Thoracic aorta (tissue), 2 donors: ENCODE results near the gene TBC1D5. TPM values are rescaled to one million over a fixed set of nuclear protein-coding genes. Genes with fewer than 3 reads are reported as not detected.

ENCODE experiments used
- ATAC-seq: fragments of 150-250 bp; one replicate; pipeline ENCODE4 v1.8.0; 2017; ENCODE audit warnings: low read depth; ENCODE audit not compliant: insufficient number of reproducible peaks, low FRiP score
- DNase-seq: peaks from one replicate; pipeline ENCODE4 v3.0.0-alpha.2; 2020; ENCODE audit warnings: low spot score
- H3K27ac ChIP-seq, 2 donors: fragments of 200-600 bp; sonication (generic); 1 replicate in 1 of 2; 2 replicates in 1 of 2; pipeline ENCODE4 v1.5.1; 2016; ENCODE audit warnings: mild to moderate bottlenecking in 2 of 2, moderate library complexity in 2 of 2
- H3K27me3 ChIP-seq: fragments of 200-600 bp; sonication (generic); replicated peaks from 2 replicates; pipeline ENCODE4 v1.6.0; 2016; ENCODE audit warnings: mild to moderate bottlenecking; ENCODE audit not compliant: insufficient read depth
- H3K36me3 ChIP-seq: fragments of 200-600 bp; sonication (generic); one replicate; pipeline ENCODE4 v1.5.1; 2016
- H3K4me1 ChIP-seq, 2 donors: fragments of 200-600 bp; sonication (generic); 1 replicate in 1 of 2; 2 replicates in 1 of 2; pipeline versions ENCODE4 v1.5.1 to v1.6.0; 2016; ENCODE audit warnings: low read depth in 2 of 2, mild to moderate bottlenecking in 1 of 2; ENCODE audit not compliant: control insufficient read depth in 1 of 2
- H3K4me3 ChIP-seq: fragments of 200-600 bp; sonication (generic); 2 replicates; pipeline ENCODE4 v1.5.1; 2016; ENCODE audit warnings: mild to moderate bottlenecking
- H3K9me3 ChIP-seq: fragments of 200-600 bp; sonication (generic); 2 replicates; pipeline ENCODE4 v1.5.1; 2016
- total RNA-seq, 2 donors: library from RNA; depleted of rRNA; stranded (reverse); fragments of >200 nt; gene quantifications; one replicate each; pipeline versions ENCODE4 v1.1.0 to v1.2.3, GENCODE V29; 2016
- TF ChIP-seq, protein P1 (sequence below): fragments of 200-600 bp; sonication (generic); IDR thresholded peaks from one replicate; pipeline ENCODE4 v1.5.1; 2019; ENCODE audit warnings: antibody characterized with exemption

Gene TBC1D5
- total RNA-seq, 2 donors from 2014 or later: 80.6 to 103 TPM

DNA sequence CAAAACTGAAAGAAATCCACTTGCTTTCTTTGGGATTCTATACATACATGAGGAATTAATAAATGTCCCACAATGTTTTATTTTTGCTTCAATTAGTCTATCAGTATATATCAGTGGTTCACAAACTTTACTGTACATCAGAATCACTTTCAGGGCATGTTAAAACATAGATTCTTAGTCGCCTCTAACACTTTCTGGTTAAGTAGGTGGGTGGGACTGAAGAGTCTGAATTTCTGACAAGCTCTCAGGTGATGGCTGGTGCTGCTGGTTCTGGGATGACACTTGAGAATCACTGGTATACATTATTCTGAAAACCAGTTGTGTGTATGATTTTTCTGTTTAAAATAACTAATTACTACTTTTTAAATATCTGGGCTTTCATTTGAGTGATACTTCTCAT is 393.3 kb downstream of the TBC1D5 start:
- H3K36me3 ChIP-seq: no peaks in the 10 kb centered on the region
- ATAC-seq: no peak
- no peak for DNase-seq
- H3K4me3 ChIP-seq: no peak overlapping the region
- no peaks in the 10 kb centered on the region for H3K9me3 ChIP-seq
- TF ChIP-seq, protein P1, sequence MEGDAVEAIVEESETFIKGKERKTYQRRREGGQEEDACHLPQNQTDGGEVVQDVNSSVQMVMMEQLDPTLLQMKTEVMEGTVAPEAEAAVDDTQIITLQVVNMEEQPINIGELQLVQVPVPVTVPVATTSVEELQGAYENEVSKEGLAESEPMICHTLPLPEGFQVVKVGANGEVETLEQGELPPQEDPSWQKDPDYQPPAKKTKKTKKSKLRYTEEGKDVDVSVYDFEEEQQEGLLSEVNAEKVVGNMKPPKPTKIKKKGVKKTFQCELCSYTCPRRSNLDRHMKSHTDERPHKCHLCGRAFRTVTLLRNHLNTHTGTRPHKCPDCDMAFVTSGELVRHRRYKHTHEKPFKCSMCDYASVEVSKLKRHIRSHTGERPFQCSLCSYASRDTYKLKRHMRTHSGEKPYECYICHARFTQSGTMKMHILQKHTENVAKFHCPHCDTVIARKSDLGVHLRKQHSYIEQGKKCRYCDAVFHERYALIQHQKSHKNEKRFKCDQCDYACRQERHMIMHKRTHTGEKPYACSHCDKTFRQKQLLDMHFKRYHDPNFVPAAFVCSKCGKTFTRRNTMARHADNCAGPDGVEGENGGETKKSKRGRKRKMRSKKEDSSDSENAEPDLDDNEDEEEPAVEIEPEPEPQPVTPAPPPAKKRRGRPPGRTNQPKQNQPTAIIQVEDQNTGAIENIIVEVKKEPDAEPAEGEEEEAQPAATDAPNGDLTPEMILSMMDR: no peak
- H3K27ac ChIP-seq: no peak overlapping the region
- H3K27me3 ChIP-seq: no peaks in the 10 kb centered on the region
- H3K4me1 ChIP-seq: no peaks in the 10 kb centered on the region

DNA sequence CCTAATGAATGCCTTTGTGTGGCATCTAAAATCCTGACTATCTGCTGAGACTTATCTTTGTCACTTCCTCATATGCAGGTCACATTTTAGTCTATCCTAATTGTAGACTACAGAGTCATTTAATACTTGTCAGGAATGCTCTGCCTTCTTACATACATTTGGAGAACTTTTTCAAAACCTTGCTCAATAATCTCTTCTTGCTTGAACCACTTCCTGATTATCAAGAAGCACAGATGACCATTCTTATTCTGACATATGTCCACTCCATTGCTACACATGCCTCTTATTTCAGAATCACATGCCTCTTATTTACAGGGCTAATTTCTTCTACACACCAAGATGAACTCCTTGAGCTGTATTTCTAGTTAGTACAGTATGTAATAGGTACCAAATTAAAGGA is 400.3 kb downstream of the TBC1D5 start:
- no peaks in the 10 kb centered on the region for H3K36me3 ChIP-seq
- DNase-seq: no peak
- H3K4me1 ChIP-seq: no peaks in the 10 kb centered on the region
- no peak overlapping the region for H3K4me3 ChIP-seq
- TF ChIP-seq, protein P1: no peak
- no peaks in the 10 kb centered on the region for H3K9me3 ChIP-seq
- ATAC-seq: no peak
- no peaks in the 10 kb centered on the region for H3K27me3 ChIP-seq
- no peak overlapping the region for H3K27ac ChIP-seq

DNA sequence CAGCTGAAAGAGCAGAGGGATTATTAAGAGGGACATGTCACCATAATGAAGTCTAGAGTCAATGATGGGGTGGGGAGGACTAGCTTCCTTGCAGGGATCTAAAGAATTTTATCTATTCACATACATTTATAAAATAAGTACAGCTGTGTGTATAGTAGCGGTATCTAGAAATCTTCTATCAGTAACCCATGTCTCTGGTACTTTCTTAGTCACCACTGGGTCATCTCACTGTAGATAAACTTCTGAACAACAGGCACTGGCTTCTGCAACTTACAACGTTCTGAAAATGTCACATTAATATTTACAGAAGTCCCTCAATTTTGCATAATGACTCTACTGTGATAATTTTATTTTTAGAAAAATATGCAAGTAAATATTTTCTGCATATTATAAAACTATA is 401.7 kb downstream of the TBC1D5 start:
- H3K4me3 ChIP-seq: no peak overlapping the region
- H3K27ac ChIP-seq: no peak overlapping the region
- ATAC-seq (no peak), DNase-seq (no peak)
- no peaks in the 10 kb centered on the region for H3K9me3 ChIP-seq
- peaks cover 0 to 7% of the 10 kb centered on the region in 2 donors for H3K4me1 ChIP-seq
- no peaks in the 10 kb centered on the region for H3K27me3 ChIP-seq
- TF ChIP-seq, protein P1: no peak
- no peaks in the 10 kb centered on the region for H3K36me3 ChIP-seq

DNA sequence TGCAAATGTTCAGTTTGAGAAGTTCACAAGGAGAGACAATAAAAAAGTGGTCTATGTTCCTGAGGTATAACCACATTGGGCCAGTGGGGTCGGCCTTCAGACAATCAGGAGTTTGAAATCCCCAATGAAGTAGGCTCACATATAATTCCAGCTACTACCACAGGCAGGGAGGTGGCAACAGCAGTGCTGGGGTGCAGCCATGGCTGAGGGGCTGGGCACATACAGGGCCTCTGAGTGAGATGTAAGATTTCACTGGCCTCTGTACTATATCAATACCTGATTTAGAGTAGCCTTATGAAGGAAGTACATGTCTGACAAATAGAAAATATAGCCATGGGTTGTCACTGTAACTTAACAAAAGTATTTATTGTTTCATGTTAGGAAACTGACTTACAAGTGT is 402.2 kb downstream of the TBC1D5 start:
- no peak for DNase-seq
- no peaks in the 10 kb centered on the region for H3K9me3 ChIP-seq
- no peak overlapping the region for H3K27ac ChIP-seq
- TF ChIP-seq, protein P1: no peak
- no peaks in the 10 kb centered on the region for H3K36me3 ChIP-seq
- no peaks in the 10 kb centered on the region for H3K27me3 ChIP-seq
- H3K4me1 ChIP-seq: peaks cover 0 to 7% of the 10 kb centered on the region in 2 donors
- H3K4me3 ChIP-seq: no peak overlapping the region
- ATAC-seq: no peak

DNA sequence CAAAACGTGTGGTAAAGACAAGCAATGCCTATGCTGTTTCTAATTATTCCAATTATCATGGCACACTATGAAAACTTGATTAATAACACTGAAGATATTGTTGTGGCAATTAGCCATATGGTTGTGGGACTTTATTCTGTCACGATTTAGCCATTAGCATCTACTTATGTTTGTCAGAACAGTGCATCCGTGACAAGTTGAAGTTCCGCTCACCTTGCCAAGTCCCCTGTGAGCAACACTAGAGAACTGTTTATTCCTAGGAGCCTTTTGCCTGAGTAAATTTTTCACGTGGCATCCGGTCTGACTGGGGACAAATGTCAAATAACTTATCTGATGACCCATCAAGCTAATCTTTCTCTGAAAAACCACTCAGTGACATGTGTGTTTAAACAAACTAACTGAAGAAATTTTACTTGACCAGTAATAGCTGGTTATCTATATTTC is 403.3 kb downstream of the TBC1D5 start:
- peaks cover 0 to 7% of the 10 kb centered on the region in 2 donors for H3K4me1 ChIP-seq
- DNase-seq: no peak
- TF ChIP-seq, protein P1: no peak
- H3K9me3 ChIP-seq: no peaks in the 10 kb centered on the region
- H3K36me3 ChIP-seq: no peaks in the 10 kb centered on the region
- no peaks in the 10 kb centered on the region for H3K27me3 ChIP-seq
- H3K4me3 ChIP-seq: no peak overlapping the region
- ATAC-seq: no peak
- H3K27ac ChIP-seq: no peak overlapping the region
